ENCODE results near the gene PKM.

The PKM gene

GRCh38 chr15:72156928-72157327 is 74.1 kb downstream of the PKM start:
- peak; percentile 35 to 41 for DNase-seq (ENCODE audit: low read depth in 1 of 2, low spot score in 1 of 2)
- Histone ChIP-seq H3K27me3 (ENCODE audit: insufficient read depth, poor library complexity, severe bottlenecking) (no peaks in the 10 kb centered on the region), H3K4me3 (replicated peaks; ENCODE audit: insufficient read depth, low read length) (no peak overlapping the region), H3K27ac (replicated peaks) (no peak overlapping the region)
- TF ChIP-seq, protein P1, sequence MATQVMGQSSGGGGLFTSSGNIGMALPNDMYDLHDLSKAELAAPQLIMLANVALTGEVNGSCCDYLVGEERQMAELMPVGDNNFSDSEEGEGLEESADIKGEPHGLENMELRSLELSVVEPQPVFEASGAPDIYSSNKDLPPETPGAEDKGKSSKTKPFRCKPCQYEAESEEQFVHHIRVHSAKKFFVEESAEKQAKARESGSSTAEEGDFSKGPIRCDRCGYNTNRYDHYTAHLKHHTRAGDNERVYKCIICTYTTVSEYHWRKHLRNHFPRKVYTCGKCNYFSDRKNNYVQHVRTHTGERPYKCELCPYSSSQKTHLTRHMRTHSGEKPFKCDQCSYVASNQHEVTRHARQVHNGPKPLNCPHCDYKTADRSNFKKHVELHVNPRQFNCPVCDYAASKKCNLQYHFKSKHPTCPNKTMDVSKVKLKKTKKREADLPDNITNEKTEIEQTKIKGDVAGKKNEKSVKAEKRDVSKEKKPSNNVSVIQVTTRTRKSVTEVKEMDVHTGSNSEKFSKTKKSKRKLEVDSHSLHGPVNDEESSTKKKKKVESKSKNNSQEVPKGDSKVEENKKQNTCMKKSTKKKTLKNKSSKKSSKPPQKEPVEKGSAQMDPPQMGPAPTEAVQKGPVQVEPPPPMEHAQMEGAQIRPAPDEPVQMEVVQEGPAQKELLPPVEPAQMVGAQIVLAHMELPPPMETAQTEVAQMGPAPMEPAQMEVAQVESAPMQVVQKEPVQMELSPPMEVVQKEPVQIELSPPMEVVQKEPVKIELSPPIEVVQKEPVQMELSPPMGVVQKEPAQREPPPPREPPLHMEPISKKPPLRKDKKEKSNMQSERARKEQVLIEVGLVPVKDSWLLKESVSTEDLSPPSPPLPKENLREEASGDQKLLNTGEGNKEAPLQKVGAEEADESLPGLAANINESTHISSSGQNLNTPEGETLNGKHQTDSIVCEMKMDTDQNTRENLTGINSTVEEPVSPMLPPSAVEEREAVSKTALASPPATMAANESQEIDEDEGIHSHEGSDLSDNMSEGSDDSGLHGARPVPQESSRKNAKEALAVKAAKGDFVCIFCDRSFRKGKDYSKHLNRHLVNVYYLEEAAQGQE (IDR thresholded peaks at IDR 0.05; ENCODE audit: insufficient replicate concordance, low read depth), result no peak
- TF ChIP-seq SPI1 (IDR thresholded peaks at IDR 0.05; ENCODE audit: borderline replicate concordance, low read depth), result peak; percentile 73; the same call in 1 of the 2 replicates

DNA sequence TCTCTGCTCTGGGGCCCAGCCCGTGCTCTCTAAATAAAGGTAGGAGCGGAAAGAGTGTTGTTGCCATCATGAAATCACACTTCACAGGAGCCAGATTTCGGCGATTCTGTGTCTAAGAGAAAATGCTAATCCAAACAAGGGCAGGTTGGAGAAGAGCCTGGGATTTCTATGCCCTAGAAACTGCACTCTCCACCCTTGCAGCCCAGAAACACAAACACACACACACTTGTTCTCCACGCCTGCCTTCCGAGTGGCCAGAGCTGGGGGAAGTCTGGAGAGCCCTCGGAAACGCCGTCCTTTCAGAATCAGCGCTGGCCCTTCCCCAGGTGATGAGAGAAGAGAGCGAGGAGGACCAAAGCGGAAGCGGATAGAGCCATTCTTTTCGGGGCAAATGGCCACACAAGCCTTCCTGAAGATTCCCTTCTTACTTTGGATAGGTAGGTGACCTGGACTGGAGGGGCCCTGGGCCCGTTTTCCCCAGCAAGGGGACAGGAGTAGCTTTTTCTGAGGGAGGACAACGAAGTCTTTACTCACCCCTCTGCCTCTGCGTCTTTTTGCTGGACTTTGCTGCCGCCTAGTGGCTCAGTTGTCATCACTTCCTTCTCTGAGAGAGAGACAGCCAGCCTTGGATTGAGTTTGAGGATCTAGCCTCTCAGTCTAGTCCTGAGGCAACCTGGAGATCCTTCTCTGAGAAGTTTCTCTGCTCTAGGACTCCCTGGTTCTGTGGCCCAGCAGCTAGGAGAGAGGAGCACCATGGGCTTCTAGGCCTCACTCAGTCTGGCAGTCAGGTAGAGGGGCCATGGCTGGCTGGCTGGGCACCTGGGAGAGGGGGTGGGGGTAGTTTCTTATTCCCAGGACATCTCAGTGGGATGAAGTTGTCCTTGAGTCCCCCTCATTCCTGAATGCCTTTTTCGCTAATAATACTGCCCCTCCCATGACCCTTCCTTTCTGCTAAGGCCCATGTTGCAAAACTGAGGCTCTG is 75.1 kb downstream of the PKM start:
- H3K4me3 ChIP-seq (replicated peaks; ENCODE audit: insufficient read depth, low read length), result peak overlapping the region; percentile 40
- no peaks in the 10 kb centered on the region for H3K27me3 ChIP-seq (ENCODE audit: insufficient read depth, poor library complexity, severe bottlenecking)
- DNase-seq (ENCODE audit: low read depth in 1 of 2, low spot score in 1 of 2), result peak; percentile 46 to 86
- TF ChIP-seq POLR2AphosphoS5 (IDR thresholded peaks at IDR 0.05; ENCODE audit: low read depth) (no peak), SPI1 (IDR thresholded peaks at IDR 0.05; ENCODE audit: borderline replicate concordance, low read depth) (peak; percentile 64; the same call in 1 of the 2 replicates), CTCF (IDR thresholded peaks at IDR 0.05; ENCODE audit: insufficient read depth, low read length) (peak; percentile 82)
- TF ChIP-seq, protein P1 (IDR thresholded peaks at IDR 0.05; ENCODE audit: insufficient replicate concordance, low read depth), result no peak
- no peak overlapping the region for H3K27ac ChIP-seq (replicated peaks)

- Histone ChIP-seq H3K4me3 (replicated peaks; ENCODE audit: insufficient read depth, low read length) (no peak overlapping the region), H3K27ac (replicated peaks) (no peak overlapping the region), H3K27me3 (ENCODE audit: insufficient read depth, poor library complexity, severe bottlenecking) (no peaks in the 10 kb centered on the region)
- DNase-seq (ENCODE audit: low read depth in 1 of 2, low spot score in 1 of 2), result peak in 1 of 2 experiments; percentile 16
- TF ChIP-seq, protein P1 (IDR thresholded peaks at IDR 0.05; ENCODE audit: insufficient replicate concordance, low read depth), result no peak
- TF ChIP-seq SPI1 (IDR thresholded peaks at IDR 0.05; ENCODE audit: borderline replicate concordance, low read depth), result no peak
- TF ChIP-seq CTCF (IDR thresholded peaks at IDR 0.05; ENCODE audit: insufficient read depth, low read length), result no peak
- no peak for TF ChIP-seq POLR2AphosphoS5 (IDR thresholded peaks at IDR 0.05; ENCODE audit: low read depth)
- TF ChIP-seq GABPA (IDR thresholded peaks at IDR 0.05; ENCODE audit: low read depth), result no peak
These were observed 75.9 kb downstream of the PKM start for GRCh38 chr15:72155003-72155621.
